HUES6 (cell line): ENCODE results near the gene MED13L.

Experiments
- H3K27ac ChIP-seq: 2 replicates; pipeline ENCODE4 v1.7.0; 2013; ENCODE audit warnings: low read depth, mild to moderate bottlenecking, low read length, inconsistent platforms
- H3K27me3 ChIP-seq: 2 replicates; pipeline ENCODE4 v1.6.1; 2013; ENCODE audit warnings: low read length; ENCODE audit not compliant: control insufficient read depth, insufficient read depth
- H3K36me3 ChIP-seq: 2 replicates; pipeline ENCODE4 v1.6.1; 2013; ENCODE audit warnings: low read length; ENCODE audit not compliant: control insufficient read depth, insufficient read depth
- H3K4me1 ChIP-seq: 2 replicates; pipeline ENCODE4 v1.6.1; 2013; ENCODE audit warnings: low read length; ENCODE audit not compliant: control insufficient read depth, insufficient read depth
- H3K4me3 ChIP-seq: 2 replicates; pipeline ENCODE4 v1.5.1; 2013; ENCODE audit warnings: low read depth, low read length
- H3K9ac ChIP-seq: one replicate; pipeline ENCODE4 v1.6.1; 2013; ENCODE audit warnings: mild to moderate bottlenecking, low read length
- H3K9me3 ChIP-seq: 2 replicates; pipeline ENCODE4 v1.6.1; 2013; ENCODE audit warnings: low read depth, low read length; ENCODE audit not compliant: control insufficient read depth, insufficient read depth

The MED13L gene

DNA sequence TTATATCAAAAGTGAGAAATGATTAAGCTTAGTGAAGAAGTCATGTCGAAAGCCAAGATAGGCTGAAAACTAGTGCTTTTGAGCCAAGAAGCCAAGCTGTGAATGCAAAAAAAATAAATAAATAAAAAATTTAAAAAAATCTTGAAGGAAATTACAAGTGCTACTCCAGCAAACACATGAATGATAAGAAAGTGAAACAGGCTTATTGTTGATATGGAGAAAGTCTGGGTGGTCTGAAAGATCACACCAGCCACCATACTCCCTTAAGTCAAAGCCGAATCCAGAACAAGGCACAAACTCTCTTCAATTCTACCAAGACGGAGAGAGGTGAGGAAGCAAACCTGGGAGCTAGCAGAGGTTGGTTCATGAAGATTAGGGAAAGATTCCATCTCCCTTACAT lies 49.7 kb downstream of the MED13L start:
- Histone ChIP-seq H3K27me3 (no peaks in the 10 kb centered on the region), H3K4me3 (no peak overlapping the region), H3K9ac (no peak overlapping the region), H3K36me3 (0 out of 2 replicates have a peak, but pooled peaks cover 5% of the 10 kb centered on the region), H3K9me3 (no peaks in the 10 kb centered on the region), H3K27ac (no peak overlapping the region), H3K4me1 (no peaks in the 10 kb centered on the region)

DNA sequence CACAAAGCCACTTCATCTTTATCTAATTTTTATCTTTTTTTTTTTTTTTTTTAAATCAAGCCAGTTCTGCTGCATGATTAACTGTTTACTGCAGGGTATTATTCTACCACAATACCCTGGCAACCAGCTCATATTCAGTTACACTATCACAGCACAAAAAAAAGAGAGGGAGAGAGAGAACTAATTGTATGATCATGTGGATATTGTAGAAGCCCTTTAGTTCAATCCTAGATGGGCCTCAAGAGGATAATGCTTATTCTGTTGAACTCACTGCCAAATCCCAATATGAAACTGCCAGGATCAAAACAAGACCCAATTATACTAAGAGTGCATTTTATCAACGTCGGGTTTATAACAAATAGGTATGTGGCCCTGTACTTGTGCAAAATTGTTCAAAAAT lies 51.5 kb downstream of the MED13L start:
- 0 out of 2 replicates have a peak, but pooled peaks cover 5% of the 10 kb centered on the region for H3K36me3 ChIP-seq
- no peaks in the 10 kb centered on the region for H3K9me3 ChIP-seq
- H3K4me1 ChIP-seq: no peaks in the 10 kb centered on the region
- H3K27me3 ChIP-seq: no peaks in the 10 kb centered on the region
- H3K4me3 ChIP-seq: no peak overlapping the region
- H3K9ac ChIP-seq: no peak overlapping the region
- no peak overlapping the region for H3K27ac ChIP-seq

DNA sequence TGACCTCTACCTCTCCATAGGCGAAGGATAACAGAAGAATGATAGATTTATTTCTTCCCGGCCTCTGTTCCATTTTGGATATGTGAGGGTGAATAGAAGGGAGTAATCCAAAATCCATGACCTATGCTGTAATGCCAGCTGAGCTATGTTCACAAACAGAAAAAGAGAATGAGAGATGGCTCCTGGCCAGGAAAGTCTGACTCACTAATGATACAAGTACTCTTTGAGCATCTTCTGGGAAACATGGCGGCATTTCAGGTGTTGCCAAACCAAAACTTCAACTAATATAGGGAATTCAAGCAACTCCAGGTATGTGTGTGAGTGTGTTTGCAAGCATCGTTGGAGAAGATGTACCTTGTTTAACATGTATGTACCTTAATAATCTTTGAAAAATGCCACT lies 55.1 kb downstream of the MED13L start:
- no peak overlapping the region for H3K27ac ChIP-seq

DNA sequence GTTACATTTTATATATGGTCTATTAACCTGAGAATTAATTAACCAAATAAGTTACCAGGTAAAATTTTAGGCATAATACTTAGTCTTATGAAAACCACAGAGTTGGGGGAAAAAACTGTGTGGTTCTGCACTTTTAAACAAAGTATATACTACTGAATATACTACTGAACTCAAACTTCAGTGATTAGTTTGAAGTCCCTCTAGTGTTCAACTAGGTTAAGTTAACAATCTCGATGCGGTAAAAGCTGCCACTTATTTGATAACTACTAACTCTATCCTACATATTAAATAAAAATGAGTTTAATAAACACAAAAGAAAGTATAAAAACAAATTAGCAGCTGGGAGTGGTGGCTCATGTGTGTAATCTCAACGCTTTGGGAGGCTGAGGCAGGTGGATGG lies 56.7 kb downstream of the MED13L start:
- H3K27ac ChIP-seq: no peak overlapping the region
- no peak overlapping the region for H3K4me3 ChIP-seq
- H3K36me3 ChIP-seq: no peaks in the 10 kb centered on the region
- H3K27me3 ChIP-seq: no peaks in the 10 kb centered on the region
- no peak overlapping the region for H3K9ac ChIP-seq
- no peaks in the 10 kb centered on the region for H3K4me1 ChIP-seq
- H3K9me3 ChIP-seq: no peaks in the 10 kb centered on the region

More for the DNA sequence above, 55.1 kb downstream of the MED13L start:
- Histone ChIP-seq H3K36me3 (no peaks in the 10 kb centered on the region), H3K4me3 (no peak overlapping the region), H3K4me1 (no peaks in the 10 kb centered on the region), H3K27me3 (no peaks in the 10 kb centered on the region), H3K9ac (no peak overlapping the region), H3K9me3 (no peaks in the 10 kb centered on the region)

GRCh38 chr12:116217045-116217735 lies 60.3 kb downstream of the MED13L start:
- Histone ChIP-seq H3K36me3 (no peaks in the 10 kb centered on the region), H3K4me1 (peaks cover 4% of the 10 kb centered on the region; the same call in 1 of the 2 replicates), H3K9ac (no peak overlapping the region), H3K4me3 (no peak overlapping the region), H3K27ac (no peak overlapping the region), H3K27me3 (no peaks in the 10 kb centered on the region), H3K9me3 (no peaks in the 10 kb centered on the region)

- Histone ChIP-seq H3K27me3 (no peaks in the 10 kb centered on the region), H3K4me1 (peaks cover 8% of the 10 kb centered on the region; the same call in 1 of the 2 replicates), H3K36me3 (no peaks in the 10 kb centered on the region), H3K27ac (no peak overlapping the region), H3K4me3 (no peak overlapping the region), H3K9ac (no peak overlapping the region), H3K9me3 (no peaks in the 10 kb centered on the region)
These were observed 61.3 kb downstream of the MED13L start for GRCh38 chr12:116216022-116216756.

DNA sequence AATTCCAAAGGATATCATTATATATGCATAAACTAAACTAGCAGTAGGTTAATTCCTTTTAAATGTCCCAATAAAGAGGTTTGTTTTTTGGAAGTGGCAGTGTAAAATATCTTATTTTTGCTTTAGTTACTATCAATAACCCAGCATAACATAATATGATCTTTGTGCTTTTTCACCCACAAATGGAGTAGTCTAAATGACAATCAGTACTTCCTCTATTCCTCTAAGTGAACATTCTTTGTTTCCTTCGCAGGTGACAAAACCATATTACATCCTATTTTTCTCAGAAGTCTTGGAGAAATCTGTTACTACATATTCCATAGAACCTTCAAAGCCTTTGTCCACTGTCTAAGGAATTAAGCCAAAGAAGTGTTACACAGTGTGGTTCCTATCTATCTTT lies 62.5 kb downstream of the MED13L start:
- no peaks in the 10 kb centered on the region for H3K36me3 ChIP-seq
- H3K4me1 ChIP-seq: peaks cover 15% of the 10 kb centered on the region
- H3K4me3 ChIP-seq: no peak overlapping the region
- no peaks in the 10 kb centered on the region for H3K9me3 ChIP-seq
- H3K9ac ChIP-seq: no peak overlapping the region
- H3K27me3 ChIP-seq: no peaks in the 10 kb centered on the region
- no peak overlapping the region for H3K27ac ChIP-seq

DNA sequence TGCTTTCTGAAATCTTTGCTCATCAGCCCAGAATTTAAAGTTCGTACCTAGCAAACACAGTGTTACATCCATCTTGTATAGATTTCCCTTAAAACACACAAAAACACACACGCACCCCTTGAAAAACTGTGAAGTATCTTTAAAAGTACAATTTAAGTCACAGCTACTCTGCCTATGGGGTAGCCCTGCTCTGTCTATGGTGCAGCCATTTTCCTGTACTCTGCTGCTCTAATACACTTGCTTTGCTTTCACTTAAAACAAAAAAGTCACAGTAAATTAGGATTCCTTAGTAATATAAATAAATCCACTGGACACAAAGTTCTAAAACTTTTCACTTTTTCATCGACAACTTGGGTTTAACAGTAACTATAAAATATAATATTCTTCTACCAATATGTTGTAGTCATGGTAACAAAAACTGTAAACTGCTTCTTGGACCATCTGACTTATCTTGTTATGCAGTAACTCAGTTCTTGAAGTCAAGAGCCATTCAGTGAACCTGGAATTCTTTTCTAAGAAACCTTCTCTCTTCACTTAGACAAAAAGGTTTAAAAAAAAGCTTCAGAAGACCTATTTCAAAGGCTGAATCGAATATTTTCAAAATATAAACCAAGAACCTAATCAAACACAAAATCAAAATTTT lies 63.5 kb downstream of the MED13L start:
- H3K4me1 ChIP-seq: peaks cover 15% of the 10 kb centered on the region
- H3K4me3 ChIP-seq: no peak overlapping the region
- no peaks in the 10 kb centered on the region for H3K36me3 ChIP-seq
- no peaks in the 10 kb centered on the region for H3K9me3 ChIP-seq
- H3K27ac ChIP-seq: no peak overlapping the region
- no peaks in the 10 kb centered on the region for H3K27me3 ChIP-seq
- no peak overlapping the region for H3K9ac ChIP-seq

- H3K9ac ChIP-seq: no peak overlapping the region
- H3K36me3 ChIP-seq: no peaks in the 10 kb centered on the region
- H3K27ac ChIP-seq: no peak overlapping the region
- no peaks in the 10 kb centered on the region for H3K27me3 ChIP-seq
- H3K9me3 ChIP-seq: no peaks in the 10 kb centered on the region
- H3K4me1 ChIP-seq: peaks cover 15% of the 10 kb centered on the region
- no peak overlapping the region for H3K4me3 ChIP-seq
These were observed 64.5 kb downstream of the MED13L start for GRCh38 chr12:116213014-116213413.

GRCh38 chr12:116210762-116211161 lies 66.7 kb downstream of the MED13L start:
- H3K4me1 ChIP-seq: peaks cover 27% of the 10 kb centered on the region
- no peak overlapping the region for H3K4me3 ChIP-seq
- H3K9me3 ChIP-seq: no peaks in the 10 kb centered on the region
- H3K27ac ChIP-seq: no peak overlapping the region
- H3K9ac ChIP-seq: no peak overlapping the region
- H3K36me3 ChIP-seq: no peaks in the 10 kb centered on the region
- H3K27me3 ChIP-seq: no peaks in the 10 kb centered on the region

GRCh38 chr12:116210131-116210530 lies 67.4 kb downstream of the MED13L start:
- no peak overlapping the region for H3K27ac ChIP-seq
- H3K9ac ChIP-seq: no peak overlapping the region
- no peaks in the 10 kb centered on the region for H3K27me3 ChIP-seq
- H3K4me1 ChIP-seq: peaks cover 27% of the 10 kb centered on the region
- no peak overlapping the region for H3K4me3 ChIP-seq
- H3K36me3 ChIP-seq: no peaks in the 10 kb centered on the region
- H3K9me3 ChIP-seq: no peaks in the 10 kb centered on the region
